HG03103 (cell line): ENCODE results near the gene A1BG.
"Not testable (repeated sequence)": the region's sequence is repeated elsewhere in the genome, so short reads cannot be mapped to it uniquely, and the experiment has no call there.

Experiments used
- ATAC-seq: cut with Tn5 transposase; IDR thresholded peaks from one replicate; pipeline ENCODE4 v1.9.1; 2021; ENCODE audit warnings: low read depth; ENCODE audit not compliant: unreplicated experiment

Gene A1BG

GRCh38 chr19:58386576-58387337 is 33.5 kb upstream of the A1BG start, which contains the start of gene RPS5:
RPS5 (plus strand) TSS chr19:58387269; CDS start chr19:58388138, 869 bp downstream.
- ATAC-seq = peak; percentile 82

- ATAC-seq = peak; percentile 3
These were observed 32.7 kb upstream of the A1BG start for GRCh38 chr19:58385891-58386575.

- no peak for ATAC-seq
These were observed 32.1 kb upstream of the A1BG start for GRCh38 chr19:58385313-58385890.

GRCh38 chr19:58382997-58383603 is 29.8 kb upstream of the A1BG start:
- ATAC-seq = no peak

GRCh38 chr19:58381460-58382212 is 28.3 kb upstream of the A1BG start:
- ATAC-seq = no peak

- ATAC-seq = peak; percentile 79
These were observed 27.6 kb upstream of the A1BG start, which contains the start of gene ZNF837 for GRCh38 chr19:58380662-58381459. ZNF837 (minus strand) TSS chr19:58381030; CDS start chr19:58369332, 11,698 bp downstream.

GRCh38 chr19:58380037-58380661 is 26.9 kb upstream of the A1BG start:
- ATAC-seq = no peak

- ATAC-seq = no peak
These were observed 26.0 kb upstream of the A1BG start for GRCh38 chr19:58379246-58379645.

GRCh38 chr19:58376724-58377123 is 23.4 kb upstream of the A1BG start:
- not testable (repeated sequence) for ATAC-seq

GRCh38 chr19:58374200-58374599 is 20.9 kb upstream of the A1BG start:
- no peak for ATAC-seq

GRCh38 chr19:58372311-58373133 is 19.2 kb upstream of the A1BG start:
- ATAC-seq = no peak

- ATAC-seq = no peak
These were observed 15.5 kb upstream of the A1BG start for GRCh38 chr19:58368561-58369360.

- no peak for ATAC-seq
These were observed 14.6 kb upstream of the A1BG start for GRCh38 chr19:58367698-58368454.

GRCh38 chr19:58366585-58367430 is 13.5 kb upstream of the A1BG start:
- no peak for ATAC-seq

- ATAC-seq = no peak
These were observed 10.9 kb upstream of the A1BG start for GRCh38 chr19:58364146-58364545.
